Activated CD8-positive, alpha-beta T cell treated with anti-CD3 and anti-CD28 coated beads for 36 hours (primary cell): Measurements from ENCODE around the gene NAALADL1. TPM values are rescaled to one million over a fixed set of nuclear protein-coding genes. Genes with fewer than 3 reads are reported as not detected.

Experiments
- ATAC-seq: fragments of 200-7000 bp; cut with Tn5 transposase; one replicate; pipeline ENCODE4 v1.10.0; 2021; ENCODE audit warnings: mild to moderate bottlenecking, moderate library complexity
- CTCF ChIA-PET: fragments of 350-600 bp; sonication (Branson Sonifier 250); formaldehyde crosslinking; loops from one replicate; lab custom pipeline; 2021; ENCODE audit warnings: antibody characterized with exemption; lab: Charles Lee
- POLR2A ChIA-PET: fragments of 350-600 bp; sonication (Branson Sonifier 250); formaldehyde crosslinking; loops from one replicate; lab custom pipeline; 2021; ENCODE audit warnings: antibody characterized with exemption; lab: Charles Lee
- DNase-seq: peaks from one replicate; pipeline ENCODE4 v3.0.0-alpha.2; 2020
- H3K27ac Mint-ChIP-seq: one replicate; pipeline ENCODE4 v1.8.0; 2021; ENCODE audit warnings: mild to moderate bottlenecking, mixed read lengths
- H3K27me3 Mint-ChIP-seq: one replicate; pipeline ENCODE4 v1.8.0; 2021; ENCODE audit warnings: mixed read lengths
- H3K36me3 Mint-ChIP-seq: one replicate; pipeline ENCODE4 v1.8.0; 2021; ENCODE audit warnings: low read depth, mixed read lengths
- H3K4me1 Mint-ChIP-seq: one replicate; pipeline ENCODE4 v1.8.0; 2021; ENCODE audit warnings: low read depth, mixed read lengths
- H3K4me3 Mint-ChIP-seq: one replicate; pipeline ENCODE4 v1.8.0; 2021; ENCODE audit warnings: mild to moderate bottlenecking, moderate library complexity, mixed read lengths
- H3K9me3 Mint-ChIP-seq: one replicate; pipeline ENCODE4 v1.8.0; 2021; ENCODE audit warnings: mixed read lengths
- CTCF ChIP-seq: fragments of 200-600 bp; IDR thresholded peaks from one replicate; pipeline ENCODE4 v1.8.0; 2022; ENCODE audit warnings: antibody characterized with exemption, mild to moderate bottlenecking
- intact Hi-C: fragments of 100-400 bp; cut with micrococcal nuclease; formaldehyde crosslinking; loops from one replicate; pipeline ENCODE4 v1.10.0; 2022
- total RNA-seq, 2 experiments: library from RNA; stranded (reverse); gene quantifications; one replicate each; pipeline ENCODE4 v1.2.3, GENCODE V29; 2021

Gene NAALADL1
- total RNA-seq, 2 experiments from 2014 or later = 6.6 to 7.6 TPM

DNA sequence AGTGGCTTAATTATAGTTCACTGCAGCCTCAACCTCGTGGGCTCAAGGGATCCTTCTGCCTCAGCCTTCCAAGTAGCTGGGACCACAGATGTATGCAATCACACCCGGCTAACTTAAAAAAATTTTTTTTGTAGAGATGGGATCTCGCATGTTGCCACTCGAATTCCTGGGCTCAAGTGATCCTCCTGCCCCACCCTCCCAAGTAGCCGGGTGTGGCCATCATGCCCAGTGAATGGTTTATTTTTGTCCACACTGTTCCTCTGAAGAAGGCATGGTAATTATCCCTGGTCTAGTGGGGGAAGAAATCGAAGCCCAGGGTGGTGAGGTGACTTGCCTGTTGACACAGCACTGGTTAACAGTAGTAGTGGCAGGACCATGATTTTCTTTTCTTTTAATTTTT is 15.5 kb downstream of the NAALADL1 start:
- intact Hi-C loops = no loop called here
- Mint-ChIP-seq H3K36me3 (peaks cover 14% of the 10 kb centered on the region), H3K9me3 (no peaks in the 10 kb centered on the region), H3K27me3 (no peaks in the 10 kb centered on the region), H3K27ac (no peak overlapping the region), H3K4me3 (peak overlapping the region; percentile 87), H3K4me1 (peaks cover 24% of the 10 kb centered on the region)
- CTCF ChIA-PET = no interaction called here
- DNase-seq = no peak
- POLR2A ChIA-PET = interaction anchor here (0.7 to 3.3 kb wide), 2 partner anchors 11 to 984 kb away, joined by 3 to 9 read pairs; no protein-coding TSS in a partner anchor
- no peak for ATAC-seq
- TF ChIP-seq CTCF = no peak

GRCh38 chr11:65040847-65041622 is 17.3 kb downstream of the NAALADL1 start, which contains the start of gene SAC3D1:
Gene SAC3D1 (plus strand): TSS chr11:65041210. CDS start chr11:65041293, 83 bp downstream.
- POLR2A ChIA-PET = interaction anchor here (0.8 to 3.3 kb wide), 12 partner anchors 9 to 456 kb away, joined by 3 to 13 read pairs (median 6); partner anchors contain the start of genes ARL2, CDCA5, SNX15 and ZNHIT2
- peaks cover 13% of the 10 kb centered on the region for H3K4me1 Mint-ChIP-seq

DNA sequence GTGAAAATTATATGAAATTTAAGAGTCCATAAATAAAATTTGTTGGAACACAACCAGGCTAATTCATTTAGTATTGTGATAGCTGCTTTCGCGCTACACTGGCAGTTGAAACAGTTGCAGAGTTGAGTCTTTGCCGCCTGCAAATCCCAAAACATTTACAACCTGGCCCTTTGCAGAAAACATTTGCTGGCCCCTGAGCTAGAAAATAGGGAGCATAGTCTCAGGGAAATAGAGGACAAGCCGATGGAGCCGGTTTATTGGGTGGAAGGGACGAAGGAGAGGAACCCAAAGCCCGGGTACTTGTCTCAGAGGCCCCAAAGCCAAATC is 17.9 kb downstream of the NAALADL1 start:
- H3K27me3 Mint-ChIP-seq = no peaks in the 10 kb centered on the region
- no peak for DNase-seq
- H3K36me3 Mint-ChIP-seq = peaks cover 12% of the 10 kb centered on the region
- H3K9me3 Mint-ChIP-seq = no peaks in the 10 kb centered on the region
- CTCF ChIA-PET = interaction anchor here (1.1 to 2.3 kb wide), 8 partner anchors 9 to 289 kb away, joined by 4 to 18 read pairs (median 5); partner anchors contain the start of gene ARL2
- peak overlapping the region; percentile 87 for H3K4me3 Mint-ChIP-seq
- intact Hi-C loops = no loop called here
- peaks cover 13% of the 10 kb centered on the region for H3K4me1 Mint-ChIP-seq
- no peak for ATAC-seq
- peak overlapping the region; percentile 97 for H3K27ac Mint-ChIP-seq
- POLR2A ChIA-PET = interaction anchor here (0.8 to 3.3 kb wide), 12 partner anchors 8 to 457 kb away, joined by 3 to 13 read pairs (median 6); partner anchors contain the start of genes ARL2, CDCA5, SNX15 and ZNHIT2
- TF ChIP-seq CTCF = no peak

More at GRCh38 chr11:65040847-65041622, 17.3 kb downstream of the NAALADL1 start, which contains the start of gene SAC3D1:
- CTCF ChIA-PET = interaction anchor here (1.0 to 2.3 kb wide), 10 partner anchors 8 to 289 kb away, joined by 3 to 18 read pairs (median 5); partner anchors contain the start of genes ARL2 and NAALADL1
- intact Hi-C loops = no loop called here
- Mint-ChIP-seq H3K4me3 (peak within 1 kb of the TSS; percentile 87), H3K27me3 (no peaks in the 10 kb centered on the region), H3K27ac (peak within 1 kb of the TSS; percentile 97), H3K9me3 (no peaks in the 10 kb centered on the region), H3K36me3 (peaks cover 12% of the 10 kb centered on the region)
- no peak for TF ChIP-seq CTCF
- DNase-seq (peak; percentile 95), ATAC-seq (peak; percentile 96)

DNA sequence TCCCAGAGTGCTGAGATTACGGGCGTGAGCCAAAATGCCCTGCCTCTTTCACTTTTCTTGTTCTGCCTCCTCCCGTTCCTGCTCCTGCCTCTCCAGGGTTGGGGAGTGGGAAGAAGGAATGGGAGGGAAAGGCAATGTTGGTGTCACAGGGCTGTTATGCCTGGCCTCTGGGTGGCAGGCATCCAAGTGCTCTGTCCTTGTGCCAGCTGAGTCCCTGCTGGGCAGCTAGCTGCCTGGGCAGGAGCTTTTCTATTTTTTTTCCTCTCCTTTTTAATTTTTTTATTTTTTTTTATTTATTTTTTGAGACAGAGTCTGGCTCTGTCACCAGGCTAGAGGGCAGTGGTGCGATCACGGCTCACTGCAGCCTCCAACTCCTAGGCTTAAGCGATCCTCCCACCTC is 21.4 kb downstream of the NAALADL1 start:
- no peaks in the 10 kb centered on the region for H3K27me3 Mint-ChIP-seq

More for the DNA sequence above, 21.4 kb downstream of the NAALADL1 start:
- Mint-ChIP-seq H3K36me3 (no peaks in the 10 kb centered on the region), H3K4me3 (no peak overlapping the region), H3K27ac (no peak overlapping the region), H3K4me1 (peaks cover 2% of the 10 kb centered on the region), H3K9me3 (no peaks in the 10 kb centered on the region)
- CTCF ChIA-PET = interaction anchor here (1.7 kb wide), 1 partner anchor 8 kb away, joined by 5 read pairs; no protein-coding TSS in a partner anchor
- TF ChIP-seq CTCF = no peak
- POLR2A ChIA-PET = no interaction called here
- intact Hi-C loops = no loop called here
- ATAC-seq = no peak
- no peak for DNase-seq
